Right atrium auricular region (tissue), 2 donors: ENCODE data around the gene CALU. TPM values are rescaled to one million over a fixed set of nuclear protein-coding genes. Genes with fewer than 3 reads are reported as not detected.

Experiments used
- DNase-seq: peaks from one replicate; pipeline ENCODE4 v3.0.0-alpha.2; 2019; ENCODE audit warnings: low spot score
- H3K27ac ChIP-seq, 2 donors: fragments of 200-600 bp; sonication (generic); 1 replicate in 1 of 2; 2 replicates in 1 of 2; pipeline ENCODE4 v1.5.1; 2016 to 2019
- H3K27me3 ChIP-seq, 2 donors: fragments of 200-600 bp; sonication (generic); one replicate each; pipeline versions ENCODE4 v1.5.1 to v1.6.0; 2017 to 2019
- H3K36me3 ChIP-seq: fragments of 200-600 bp; sonication (generic); one replicate; pipeline ENCODE4 v1.5.1; 2016
- H3K4me1 ChIP-seq, 2 donors: fragments of 200-600 bp; sonication (generic); one replicate each; pipeline versions ENCODE4 v1.5.1 to v1.6.0; 2017 to 2019
- H3K4me3 ChIP-seq, 2 donors: fragments of 200-600 bp; sonication (generic); 1 replicate in 1 of 2; 2 replicates in 1 of 2; pipeline ENCODE4 v1.5.1; 2017 to 2019; ENCODE audit warnings: mild to moderate bottlenecking in 1 of 2, moderate library complexity in 1 of 2
- H3K9me3 ChIP-seq, 2 donors: fragments of 200-600 bp; sonication (generic); one replicate each; pipeline ENCODE4 v1.5.1; 2019
- total RNA-seq, 2 donors: library from RNA; depleted of rRNA; stranded (reverse); fragments of >200 nt; gene quantifications; one replicate each; pipeline ENCODE4 v1.1.0, GENCODE V29; 2016
- TF ChIP-seq, protein P1 (sequence below), 2 donors: fragments of 200-600 bp; sonication (generic); IDR thresholded peaks; one replicate each; pipeline ENCODE4 v1.5.1; 2019; ENCODE audit warnings: antibody characterized with exemption in 2 of 2

CALU gene
- total RNA-seq, 2 donors from 2014 or later, result 190 to 286 TPM

DNA sequence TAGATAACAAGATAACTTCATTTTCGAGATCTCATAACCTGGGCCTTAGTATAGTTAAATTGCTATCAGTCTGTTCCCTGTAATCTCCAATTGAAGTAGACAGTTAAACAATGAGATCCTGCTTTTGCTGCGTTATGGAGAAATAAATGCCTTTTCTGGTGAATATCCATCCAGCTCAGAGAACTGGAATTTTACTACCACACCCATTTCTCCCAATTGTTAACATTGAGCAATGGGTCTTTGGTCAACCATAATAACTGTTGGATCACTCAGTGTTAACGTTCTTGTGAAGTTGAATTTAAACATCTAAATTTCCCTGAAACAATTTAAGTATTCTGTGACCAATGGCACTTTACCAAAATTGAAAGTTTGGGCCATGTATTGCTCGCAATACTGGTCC is 3.0 kb downstream of the CALU start:
- no peaks in the 10 kb centered on the region for H3K27me3 ChIP-seq
- TF ChIP-seq, protein P1, sequence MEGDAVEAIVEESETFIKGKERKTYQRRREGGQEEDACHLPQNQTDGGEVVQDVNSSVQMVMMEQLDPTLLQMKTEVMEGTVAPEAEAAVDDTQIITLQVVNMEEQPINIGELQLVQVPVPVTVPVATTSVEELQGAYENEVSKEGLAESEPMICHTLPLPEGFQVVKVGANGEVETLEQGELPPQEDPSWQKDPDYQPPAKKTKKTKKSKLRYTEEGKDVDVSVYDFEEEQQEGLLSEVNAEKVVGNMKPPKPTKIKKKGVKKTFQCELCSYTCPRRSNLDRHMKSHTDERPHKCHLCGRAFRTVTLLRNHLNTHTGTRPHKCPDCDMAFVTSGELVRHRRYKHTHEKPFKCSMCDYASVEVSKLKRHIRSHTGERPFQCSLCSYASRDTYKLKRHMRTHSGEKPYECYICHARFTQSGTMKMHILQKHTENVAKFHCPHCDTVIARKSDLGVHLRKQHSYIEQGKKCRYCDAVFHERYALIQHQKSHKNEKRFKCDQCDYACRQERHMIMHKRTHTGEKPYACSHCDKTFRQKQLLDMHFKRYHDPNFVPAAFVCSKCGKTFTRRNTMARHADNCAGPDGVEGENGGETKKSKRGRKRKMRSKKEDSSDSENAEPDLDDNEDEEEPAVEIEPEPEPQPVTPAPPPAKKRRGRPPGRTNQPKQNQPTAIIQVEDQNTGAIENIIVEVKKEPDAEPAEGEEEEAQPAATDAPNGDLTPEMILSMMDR (IDR thresholded peaks at IDR 0.05), result no peak
- no peaks in the 10 kb centered on the region for H3K9me3 ChIP-seq
- no peak overlapping the region for H3K4me3 ChIP-seq
- peaks cover 0 to 53% of the 10 kb centered on the region in 2 donors for H3K4me1 ChIP-seq
- no peaks in the 10 kb centered on the region for H3K36me3 ChIP-seq
- peak overlapping the region; percentile 20 to 98 for H3K27ac ChIP-seq
- DNase-seq, result no peak

DNA sequence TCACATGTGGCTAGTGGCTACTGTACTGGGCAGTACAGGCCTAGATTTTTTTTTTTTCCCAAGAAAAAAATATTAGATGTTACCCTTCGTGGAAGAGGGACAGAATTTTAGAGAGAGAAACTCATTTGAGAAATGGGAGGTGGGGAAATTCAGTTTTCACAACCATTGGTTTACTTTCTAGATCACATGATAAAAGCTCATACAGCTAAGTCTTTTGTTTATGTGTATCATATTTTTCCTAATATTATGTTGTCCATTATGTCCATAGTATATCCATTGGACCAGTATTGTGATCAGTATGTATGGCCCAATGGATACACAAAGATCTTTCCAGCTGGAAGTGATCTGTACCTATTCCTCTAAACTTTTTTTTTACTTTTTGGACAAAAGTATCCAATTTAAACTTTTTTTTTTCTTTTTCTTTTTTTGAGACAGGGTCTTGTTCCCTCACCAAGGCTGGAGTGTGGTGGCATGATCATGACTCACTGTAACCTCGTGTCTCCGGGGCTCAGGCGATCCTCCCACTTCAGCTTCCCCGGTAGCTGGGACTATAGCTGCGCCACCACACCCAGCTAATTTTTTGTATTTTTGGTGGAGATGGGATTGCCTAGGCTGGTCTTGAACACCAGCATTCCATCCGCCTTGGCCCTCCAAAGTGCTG is 4.1 kb downstream of the CALU start:
- Histone ChIP-seq H3K4me3 (no peak overlapping the region), H3K27me3 (no peaks in the 10 kb centered on the region), H3K36me3 (no peaks in the 10 kb centered on the region), H3K9me3 (no peaks in the 10 kb centered on the region), H3K4me1 (peaks cover 0 to 53% of the 10 kb centered on the region in 2 donors), H3K27ac (peak overlapping the region in 1 of 2 donors; percentile 18)
- no peak for DNase-seq
- TF ChIP-seq, protein P1 (IDR thresholded peaks at IDR 0.05), result no peak

DNA sequence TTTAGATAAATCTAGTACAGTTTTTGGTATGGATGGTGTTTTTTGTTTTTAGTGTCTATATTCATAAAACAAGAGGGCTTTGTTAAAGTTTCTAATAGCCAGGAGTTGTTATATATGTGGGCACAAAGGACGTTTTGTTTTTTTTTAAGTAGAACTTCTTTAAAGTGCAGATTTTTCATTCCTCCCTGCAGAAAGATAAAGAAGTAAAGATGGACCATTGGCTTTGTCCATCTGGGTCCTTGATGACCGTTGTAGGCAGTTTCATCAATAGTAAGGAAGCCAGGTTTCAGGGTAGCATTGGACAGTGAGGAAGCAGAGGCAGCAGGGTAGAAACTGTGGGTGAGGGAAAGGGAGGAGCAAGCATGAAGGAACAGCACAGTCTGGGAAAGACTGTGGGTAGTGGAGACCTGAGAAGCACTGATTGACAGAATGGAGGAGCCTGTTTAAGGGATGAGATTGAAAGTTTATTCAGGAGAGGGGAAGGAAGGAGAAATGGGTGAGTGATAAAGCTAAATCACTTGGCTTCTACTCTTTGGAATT is 5.3 kb downstream of the CALU start:
- Histone ChIP-seq H3K27me3 (no peaks in the 10 kb centered on the region), H3K27ac (no peak overlapping the region), H3K9me3 (no peaks in the 10 kb centered on the region), H3K36me3 (peaks cover 12% of the 10 kb centered on the region), H3K4me1 (peaks cover 0 to 48% of the 10 kb centered on the region in 2 donors), H3K4me3 (no peak overlapping the region)
- DNase-seq, result no peak
- TF ChIP-seq, protein P1 (IDR thresholded peaks at IDR 0.05), result no peak

DNA sequence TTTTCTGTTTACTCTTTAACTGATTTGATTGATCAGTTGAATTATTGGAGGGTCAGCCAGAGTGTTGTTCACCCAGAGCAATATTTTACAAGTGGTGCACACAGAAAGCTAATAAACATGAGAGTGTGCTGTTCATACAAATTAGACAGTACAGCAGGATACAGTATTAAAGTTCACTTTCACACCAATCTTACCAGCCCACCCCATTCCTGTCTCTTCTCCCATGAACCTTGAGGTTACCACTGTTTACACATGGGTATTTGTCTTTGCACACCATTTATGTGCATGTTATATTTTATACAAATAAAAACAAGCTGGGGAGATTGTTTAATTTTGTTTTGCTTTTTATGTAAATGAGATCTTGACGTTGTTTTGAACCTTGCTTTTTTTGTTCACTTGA is 6.5 kb downstream of the CALU start:
- H3K27me3 ChIP-seq, result no peaks in the 10 kb centered on the region
- H3K4me1 ChIP-seq, result peaks cover 0 to 39% of the 10 kb centered on the region in 2 donors
- DNase-seq, result no peak
- TF ChIP-seq, protein P1 (IDR thresholded peaks at IDR 0.05), result no peak
- peaks cover 24% of the 10 kb centered on the region for H3K36me3 ChIP-seq
- H3K9me3 ChIP-seq, result no peaks in the 10 kb centered on the region
- H3K27ac ChIP-seq, result no peak overlapping the region
- H3K4me3 ChIP-seq, result no peak overlapping the region

DNA sequence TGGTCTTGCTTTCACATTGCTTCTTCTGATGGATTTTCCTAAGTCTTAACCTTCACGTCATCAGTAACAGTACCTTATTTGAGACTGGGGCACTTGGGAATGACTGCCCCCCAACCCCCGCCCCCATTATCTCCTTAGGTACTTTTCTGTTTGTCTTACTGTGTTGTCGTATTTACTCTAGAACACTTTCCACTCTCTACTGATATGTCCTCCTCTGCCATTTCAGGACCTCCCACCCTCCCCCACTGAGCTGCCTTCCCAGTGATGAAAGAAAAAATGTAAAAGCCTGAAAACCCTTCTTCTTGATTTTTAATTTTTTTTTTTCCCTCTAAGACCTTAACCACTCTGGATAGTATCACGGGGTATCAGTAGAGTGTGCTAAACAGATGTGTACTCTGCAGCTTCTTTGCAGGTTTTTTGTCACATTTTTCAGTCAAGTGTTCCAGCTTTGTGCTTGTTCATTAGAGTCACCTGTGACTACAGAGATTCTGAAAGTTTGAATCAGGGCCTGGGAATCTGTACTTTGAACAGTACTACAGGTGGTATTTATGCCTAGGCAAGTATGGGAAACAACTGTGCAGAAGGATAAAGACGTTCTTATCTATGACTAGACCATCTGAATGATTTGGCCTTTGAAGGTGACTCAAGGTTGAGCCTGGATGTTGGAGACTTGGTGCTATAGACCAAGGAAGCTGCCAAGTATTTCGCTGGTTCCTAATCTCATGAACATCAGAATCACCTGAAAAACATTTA is 8.3 kb downstream of the CALU start:
- Histone ChIP-seq H3K4me3 (no peak overlapping the region), H3K9me3 (no peaks in the 10 kb centered on the region), H3K27ac (no peak overlapping the region), H3K27me3 (no peaks in the 10 kb centered on the region), H3K4me1 (peaks cover 0 to 28% of the 10 kb centered on the region in 2 donors), H3K36me3 (peaks cover 33% of the 10 kb centered on the region)
- TF ChIP-seq, protein P1 (IDR thresholded peaks at IDR 0.05), result no peak
- no peak for DNase-seq
